ENCODE results near the gene MEMO1.
"Not testable (repeated sequence)": the region's sequence is repeated elsewhere in the genome, so short reads cannot be mapped to it uniquely, and the experiment has no call there.

The MEMO1 gene

DNA sequence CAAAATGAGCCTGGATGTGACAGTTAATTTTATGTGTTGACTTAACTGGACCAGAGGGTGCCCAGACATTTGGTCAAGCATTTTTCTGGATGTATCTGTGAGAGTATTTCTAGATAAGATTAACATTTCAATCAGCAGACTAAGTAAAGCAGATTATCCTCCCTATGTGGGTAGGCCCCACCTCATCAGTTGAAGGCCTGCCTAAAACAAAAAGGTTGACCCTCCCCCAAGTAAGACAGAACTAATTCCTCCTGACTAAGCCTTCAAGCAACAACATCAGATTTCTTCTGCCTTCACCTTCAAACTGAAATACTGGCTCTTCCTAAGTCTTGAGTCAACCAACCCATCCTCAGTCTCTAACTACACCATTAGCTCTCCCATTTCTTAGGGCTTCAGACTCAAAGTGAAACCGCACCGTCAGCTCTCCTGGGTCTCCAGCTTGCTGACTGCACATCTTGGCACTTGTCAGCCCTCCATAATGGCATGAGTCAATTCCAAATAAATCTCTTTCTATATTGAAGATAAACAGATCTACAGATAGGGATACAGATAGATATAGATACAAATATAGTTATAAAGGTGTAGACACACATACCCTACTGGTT lies 47.9 kb downstream of the MEMO1 start:
- Histone ChIP-seq H3K27me3 (replicated peaks; ENCODE audit: control insufficient read depth, insufficient read depth, low read length, poor library complexity, severe bottlenecking) (no peaks in the 10 kb centered on the region), H3K36me3 (ENCODE audit: control insufficient read depth, insufficient read depth, low read length) (no peaks in the 10 kb centered on the region), H3K4me3 (ENCODE audit: insufficient read depth, low read depth, low read length, poor library complexity, severe bottlenecking) (no peak overlapping the region), H3K4me1 (ENCODE audit: control insufficient read depth, insufficient read depth, low read length, poor library complexity, severe bottlenecking) (peaks cover 11% of the 10 kb centered on the region), H3K27ac (ENCODE audit: insufficient read depth, low read length, poor library complexity, severe bottlenecking) (no peak overlapping the region), H3K9me3 (ENCODE audit: control insufficient read depth, low read length) (no peaks in the 10 kb centered on the region)
- no peak for DNase-seq

DNA sequence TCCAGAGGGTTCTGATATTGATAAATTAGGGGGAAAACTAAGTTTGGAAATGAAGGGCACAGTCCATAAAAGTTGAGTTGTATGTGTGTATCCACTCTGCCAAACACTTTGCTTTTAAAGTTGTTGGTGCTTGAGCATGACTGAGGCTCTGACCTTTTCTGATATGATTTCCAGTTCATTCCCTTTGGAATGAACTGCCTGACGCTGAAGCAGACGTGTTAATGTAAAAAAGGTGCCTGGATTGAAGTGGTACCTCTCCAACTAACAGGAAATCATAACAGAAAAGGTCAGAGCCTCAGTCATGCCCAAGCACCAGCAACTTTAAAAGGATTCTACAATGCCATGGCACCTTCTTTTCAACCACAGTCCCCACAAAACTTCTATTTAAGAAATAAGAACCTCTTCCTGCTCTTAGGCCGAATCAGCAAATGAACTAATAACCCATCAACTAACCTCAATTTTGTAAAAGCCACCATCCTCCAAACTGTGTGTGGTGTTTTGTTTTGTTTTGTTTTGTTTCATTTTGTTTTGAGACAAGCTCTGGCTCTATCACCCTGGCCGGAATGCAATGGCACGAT lies 52.6 kb downstream of the MEMO1 start:
- Histone ChIP-seq H3K4me1 (ENCODE audit: control insufficient read depth, insufficient read depth, low read length, poor library complexity, severe bottlenecking) (peaks cover 11% of the 10 kb centered on the region), H3K9me3 (ENCODE audit: control insufficient read depth, low read length) (no peaks in the 10 kb centered on the region), H3K27me3 (replicated peaks; ENCODE audit: control insufficient read depth, insufficient read depth, low read length, poor library complexity, severe bottlenecking) (no peaks in the 10 kb centered on the region), H3K4me3 (ENCODE audit: insufficient read depth, low read depth, low read length, poor library complexity, severe bottlenecking) (no peak overlapping the region), H3K36me3 (ENCODE audit: control insufficient read depth, insufficient read depth, low read length) (no peaks in the 10 kb centered on the region), H3K27ac (ENCODE audit: insufficient read depth, low read length, poor library complexity, severe bottlenecking) (no peak overlapping the region)
- no peak for DNase-seq

DNA sequence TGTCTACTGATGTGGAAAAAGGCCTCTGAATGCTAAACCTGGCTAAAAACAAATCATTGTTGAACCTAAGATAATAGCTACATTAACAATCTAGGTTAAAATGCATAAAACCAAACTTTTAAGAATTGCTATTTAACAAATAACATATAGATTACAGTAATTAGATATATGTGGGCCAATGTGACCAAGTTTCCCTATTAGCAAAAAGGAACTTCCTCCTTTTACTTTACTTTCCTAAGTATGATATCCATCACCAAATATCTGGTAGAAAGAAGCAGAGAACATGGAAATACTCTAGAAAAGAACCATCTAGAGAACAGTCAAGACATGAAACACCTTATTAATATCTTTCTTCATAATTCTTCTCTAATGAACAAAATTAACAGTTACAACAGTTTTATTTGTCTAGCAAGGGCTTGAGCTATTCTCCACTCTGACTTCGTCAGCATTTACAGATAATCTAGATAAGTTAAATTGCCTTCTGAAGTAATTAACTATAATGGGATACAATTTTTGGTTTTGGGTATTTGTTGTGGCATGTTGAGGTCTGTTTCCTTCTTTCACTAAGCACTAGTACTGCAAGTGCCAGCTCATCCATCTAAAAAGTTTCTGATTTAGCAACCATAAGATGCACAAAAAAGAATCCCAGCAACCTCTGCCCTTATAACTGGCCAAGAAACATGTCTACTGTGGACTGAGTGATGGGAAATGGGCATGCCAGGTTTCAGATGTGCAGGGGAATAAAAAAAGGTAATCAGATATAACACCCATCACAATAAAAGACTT lies 53.3 kb downstream of the MEMO1 start:
- DNase-seq = no peak
- H3K4me3 ChIP-seq (ENCODE audit: insufficient read depth, low read depth, low read length, poor library complexity, severe bottlenecking) = no peak overlapping the region
- no peaks in the 10 kb centered on the region for H3K9me3 ChIP-seq (ENCODE audit: control insufficient read depth, low read length)
- H3K27me3 ChIP-seq (replicated peaks; ENCODE audit: control insufficient read depth, insufficient read depth, low read length, poor library complexity, severe bottlenecking) = no peaks in the 10 kb centered on the region
- no peaks in the 10 kb centered on the region for H3K36me3 ChIP-seq (ENCODE audit: control insufficient read depth, insufficient read depth, low read length)
- H3K4me1 ChIP-seq (ENCODE audit: control insufficient read depth, insufficient read depth, low read length, poor library complexity, severe bottlenecking) = peaks cover 9% of the 10 kb centered on the region
- no peak overlapping the region for H3K27ac ChIP-seq (ENCODE audit: insufficient read depth, low read length, poor library complexity, severe bottlenecking)

DNA sequence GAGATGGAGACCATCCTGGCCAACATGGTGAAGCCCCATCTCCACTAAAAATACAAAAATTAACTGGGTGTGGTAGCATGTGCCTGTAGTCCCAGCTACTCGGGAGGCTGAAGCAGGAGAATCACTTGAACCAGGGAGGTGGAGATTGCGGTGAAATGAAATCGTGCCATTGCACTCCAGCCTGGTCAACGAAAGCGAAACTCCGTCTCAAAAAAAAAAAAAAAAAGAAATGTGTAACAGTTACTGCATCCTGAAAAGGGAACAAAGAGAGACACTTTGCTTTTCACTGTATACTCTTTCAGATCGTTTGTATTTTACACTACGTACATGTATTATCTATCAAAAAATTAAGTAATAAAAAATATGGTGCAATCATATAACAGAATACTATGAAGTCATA lies 53.9 kb downstream of the MEMO1 start:
- H3K4me1 ChIP-seq (ENCODE audit: control insufficient read depth, insufficient read depth, low read length, poor library complexity, severe bottlenecking); H3K4me3 ChIP-seq (ENCODE audit: insufficient read depth, low read depth, low read length, poor library complexity, severe bottlenecking); H3K27me3 ChIP-seq (replicated peaks; ENCODE audit: control insufficient read depth, insufficient read depth, low read length, poor library complexity, severe bottlenecking); H3K36me3 ChIP-seq (ENCODE audit: control insufficient read depth, insufficient read depth, low read length); H3K27ac ChIP-seq (ENCODE audit: insufficient read depth, low read length, poor library complexity, severe bottlenecking); DNase-seq; H3K9me3 ChIP-seq (ENCODE audit: control insufficient read depth, low read length): not testable (repeated sequence)

DNA sequence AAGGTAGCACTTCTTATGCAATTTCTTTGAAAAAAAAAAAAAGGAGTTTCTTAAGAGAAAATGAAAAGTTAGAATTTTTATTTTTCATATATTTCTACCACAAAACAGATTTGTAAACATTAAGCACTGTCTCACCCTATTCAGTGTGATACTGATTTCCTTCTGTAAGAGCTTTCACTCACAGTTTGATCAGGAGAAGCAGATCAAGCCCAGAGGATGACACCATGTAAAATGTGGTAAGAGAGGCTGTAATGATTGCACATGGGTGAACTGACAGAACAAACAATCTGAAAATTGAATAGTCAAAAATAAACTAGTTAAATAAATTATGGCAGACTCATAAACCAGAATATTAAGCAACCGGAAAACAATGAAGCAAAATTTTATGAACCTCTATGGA lies 54.5 kb downstream of the MEMO1 start:
- Histone ChIP-seq H3K4me1 (ENCODE audit: control insufficient read depth, insufficient read depth, low read length, poor library complexity, severe bottlenecking) (peaks cover 2% of the 10 kb centered on the region), H3K27ac (ENCODE audit: insufficient read depth, low read length, poor library complexity, severe bottlenecking) (no peak overlapping the region), H3K36me3 (ENCODE audit: control insufficient read depth, insufficient read depth, low read length) (no peaks in the 10 kb centered on the region), H3K9me3 (ENCODE audit: control insufficient read depth, low read length) (no peaks in the 10 kb centered on the region), H3K27me3 (replicated peaks; ENCODE audit: control insufficient read depth, insufficient read depth, low read length, poor library complexity, severe bottlenecking) (no peaks in the 10 kb centered on the region), H3K4me3 (ENCODE audit: insufficient read depth, low read depth, low read length, poor library complexity, severe bottlenecking) (no peak overlapping the region)
- DNase-seq = no peak

- DNase-seq; H3K4me3 ChIP-seq (ENCODE audit: insufficient read depth, low read depth, low read length, poor library complexity, severe bottlenecking); H3K27me3 ChIP-seq (replicated peaks; ENCODE audit: control insufficient read depth, insufficient read depth, low read length, poor library complexity, severe bottlenecking); H3K36me3 ChIP-seq (ENCODE audit: control insufficient read depth, insufficient read depth, low read length); H3K27ac ChIP-seq (ENCODE audit: insufficient read depth, low read length, poor library complexity, severe bottlenecking); H3K4me1 ChIP-seq (ENCODE audit: control insufficient read depth, insufficient read depth, low read length, poor library complexity, severe bottlenecking); H3K9me3 ChIP-seq (ENCODE audit: control insufficient read depth, low read length): not testable (repeated sequence)
These were observed 57.7 kb downstream of the MEMO1 start for GRCh38 chr2:31953095-31953494.

DNA sequence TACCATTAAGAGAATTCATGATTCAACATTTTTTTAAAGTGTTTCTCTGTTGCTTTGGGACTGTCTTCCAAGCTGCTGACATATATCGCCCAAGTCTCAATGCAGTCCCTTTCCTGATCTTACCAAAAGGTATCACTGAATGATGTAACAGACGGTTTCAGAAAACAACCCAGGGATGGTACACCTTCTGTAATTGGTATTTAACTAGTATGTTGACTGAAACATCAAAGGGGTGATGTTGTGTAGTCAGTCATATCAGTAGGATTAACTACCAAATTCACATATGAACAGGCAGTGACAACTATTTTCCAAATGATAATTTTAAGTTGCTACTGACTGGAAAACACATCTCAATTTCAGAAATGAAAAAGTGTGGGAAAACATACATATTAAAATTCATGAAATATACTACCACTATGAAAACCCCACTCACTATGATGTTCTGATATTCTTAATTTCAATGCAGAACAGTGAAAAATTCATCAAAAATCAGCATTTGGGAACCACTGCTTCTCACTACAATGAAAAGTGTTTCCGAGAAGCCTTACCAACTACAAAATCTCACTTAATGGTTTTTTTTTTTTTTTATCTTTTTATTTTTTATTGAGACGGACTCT lies 59.8 kb downstream of the MEMO1 start:
- no peaks in the 10 kb centered on the region for H3K36me3 ChIP-seq (ENCODE audit: control insufficient read depth, insufficient read depth, low read length)
- H3K27me3 ChIP-seq (replicated peaks; ENCODE audit: control insufficient read depth, insufficient read depth, low read length, poor library complexity, severe bottlenecking) = no peaks in the 10 kb centered on the region
- no peak overlapping the region for H3K4me3 ChIP-seq (ENCODE audit: insufficient read depth, low read depth, low read length, poor library complexity, severe bottlenecking)
- H3K4me1 ChIP-seq (ENCODE audit: control insufficient read depth, insufficient read depth, low read length, poor library complexity, severe bottlenecking) = no peaks in the 10 kb centered on the region
- no peak overlapping the region for H3K27ac ChIP-seq (ENCODE audit: insufficient read depth, low read length, poor library complexity, severe bottlenecking)
- H3K9me3 ChIP-seq (ENCODE audit: control insufficient read depth, low read length) = no peaks in the 10 kb centered on the region
- no peak for DNase-seq

GRCh38 chr2:31947871-31948270 lies 62.9 kb downstream of the MEMO1 start:
- Histone ChIP-seq H3K27me3 (replicated peaks; ENCODE audit: control insufficient read depth, insufficient read depth, low read length, poor library complexity, severe bottlenecking) (no peaks in the 10 kb centered on the region), H3K4me3 (ENCODE audit: insufficient read depth, low read depth, low read length, poor library complexity, severe bottlenecking) (no peak overlapping the region), H3K36me3 (ENCODE audit: control insufficient read depth, insufficient read depth, low read length) (no peaks in the 10 kb centered on the region), H3K9me3 (ENCODE audit: control insufficient read depth, low read length) (no peaks in the 10 kb centered on the region), H3K27ac (ENCODE audit: insufficient read depth, low read length, poor library complexity, severe bottlenecking) (no peak overlapping the region), H3K4me1 (ENCODE audit: control insufficient read depth, insufficient read depth, low read length, poor library complexity, severe bottlenecking) (no peaks in the 10 kb centered on the region)
- no peak for DNase-seq

- Histone ChIP-seq H3K4me3 (ENCODE audit: insufficient read depth, low read depth, low read length, poor library complexity, severe bottlenecking) (no peak overlapping the region), H3K4me1 (ENCODE audit: control insufficient read depth, insufficient read depth, low read length, poor library complexity, severe bottlenecking) (no peaks in the 10 kb centered on the region), H3K27ac (ENCODE audit: insufficient read depth, low read length, poor library complexity, severe bottlenecking) (no peak overlapping the region), H3K27me3 (replicated peaks; ENCODE audit: control insufficient read depth, insufficient read depth, low read length, poor library complexity, severe bottlenecking) (no peaks in the 10 kb centered on the region), H3K9me3 (ENCODE audit: control insufficient read depth, low read length) (no peaks in the 10 kb centered on the region), H3K36me3 (ENCODE audit: control insufficient read depth, insufficient read depth, low read length) (peaks cover 2% of the 10 kb centered on the region)
- no peak for DNase-seq
These were observed 64.0 kb downstream of the MEMO1 start for GRCh38 chr2:31946838-31947237.

GRCh38 chr2:31945572-31945935 lies 65.3 kb downstream of the MEMO1 start:
- no peak overlapping the region for H3K27ac ChIP-seq (ENCODE audit: insufficient read depth, low read length, poor library complexity, severe bottlenecking)
- H3K36me3 ChIP-seq (ENCODE audit: control insufficient read depth, insufficient read depth, low read length) = peaks cover 5% of the 10 kb centered on the region
- no peak for DNase-seq

More at GRCh38 chr2:31945572-31945935, 65.3 kb downstream of the MEMO1 start:
- H3K4me1 ChIP-seq (ENCODE audit: control insufficient read depth, insufficient read depth, low read length, poor library complexity, severe bottlenecking) = no peaks in the 10 kb centered on the region
- no peaks in the 10 kb centered on the region for H3K9me3 ChIP-seq (ENCODE audit: control insufficient read depth, low read length)
- H3K27me3 ChIP-seq (replicated peaks; ENCODE audit: control insufficient read depth, insufficient read depth, low read length, poor library complexity, severe bottlenecking) = no peaks in the 10 kb centered on the region
- no peak overlapping the region for H3K4me3 ChIP-seq (ENCODE audit: insufficient read depth, low read depth, low read length, poor library complexity, severe bottlenecking)
